Activated CD4-positive, alpha-beta T cell treated with anti-CD3 and anti-CD28 coated beads, Interleukin-2, Interleukin-4, amounts not matched to agents 100 ng/mL and 50 ng/mL, durations not matched to agents 16 hours and 8 hours (primary cell): ENCODE data around the gene ATP5MC2.
"Not testable (repeated sequence)": the region's sequence is repeated elsewhere in the genome, so short reads cannot be mapped to it uniquely, and the experiment has no call there.

Experiments
- DNase-seq: peaks from one replicate; pipeline ENCODE4 v3.0.0-alpha.2; 2020; ENCODE audit warnings: low spot score

ATP5MC2 gene

DNA sequence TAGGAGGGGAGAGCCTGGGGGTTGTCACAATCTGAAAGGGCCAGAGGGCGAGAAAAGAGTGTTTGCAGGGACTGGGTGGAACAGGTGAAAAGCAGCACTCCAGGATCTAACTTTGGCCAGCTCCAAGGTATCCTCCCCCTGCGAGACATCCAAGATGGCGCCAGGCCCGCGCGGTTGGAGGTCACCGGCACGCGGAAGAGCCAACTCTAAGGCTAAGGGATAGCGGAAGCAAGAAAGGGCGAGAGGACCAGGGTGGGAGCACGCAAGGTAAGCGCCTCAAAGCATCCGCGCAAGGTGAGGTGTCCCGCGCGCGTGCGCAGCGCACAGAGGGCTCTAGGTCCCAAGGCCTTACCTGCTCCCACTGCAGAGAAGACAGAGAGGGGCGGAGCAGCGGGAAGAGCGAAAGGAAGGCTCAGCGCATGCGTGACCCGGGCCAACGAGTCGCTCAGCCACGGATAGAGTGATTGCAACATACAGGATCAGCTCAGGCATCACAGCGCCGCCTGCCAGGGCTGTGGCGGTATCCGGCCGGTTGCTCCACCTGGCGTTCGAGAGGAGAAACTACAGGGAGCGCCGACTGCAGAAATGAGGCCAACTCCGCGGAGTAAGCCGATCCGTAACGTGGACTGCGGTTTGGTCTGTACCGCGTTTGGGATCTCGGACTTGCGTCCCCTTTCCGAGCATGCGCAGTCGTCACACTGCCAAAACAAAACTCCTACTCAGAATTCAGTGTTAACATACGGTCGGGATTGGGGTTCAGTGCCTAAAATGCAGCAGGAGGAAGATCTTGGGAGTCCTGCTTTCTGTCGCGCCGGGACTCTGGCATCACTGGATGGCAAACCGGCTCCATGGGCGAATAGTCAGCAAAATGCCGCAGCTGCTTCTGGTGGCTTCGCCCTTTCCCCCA lies at the start of gene ATP5MC2:
TSS of gene ATP5MC2 (minus strand) at position 383 of the 907 bp plus-strand sequence. CDS start 3,469 bp downstream, outside the sequence.
- peak; percentile 99 for DNase-seq

DNA sequence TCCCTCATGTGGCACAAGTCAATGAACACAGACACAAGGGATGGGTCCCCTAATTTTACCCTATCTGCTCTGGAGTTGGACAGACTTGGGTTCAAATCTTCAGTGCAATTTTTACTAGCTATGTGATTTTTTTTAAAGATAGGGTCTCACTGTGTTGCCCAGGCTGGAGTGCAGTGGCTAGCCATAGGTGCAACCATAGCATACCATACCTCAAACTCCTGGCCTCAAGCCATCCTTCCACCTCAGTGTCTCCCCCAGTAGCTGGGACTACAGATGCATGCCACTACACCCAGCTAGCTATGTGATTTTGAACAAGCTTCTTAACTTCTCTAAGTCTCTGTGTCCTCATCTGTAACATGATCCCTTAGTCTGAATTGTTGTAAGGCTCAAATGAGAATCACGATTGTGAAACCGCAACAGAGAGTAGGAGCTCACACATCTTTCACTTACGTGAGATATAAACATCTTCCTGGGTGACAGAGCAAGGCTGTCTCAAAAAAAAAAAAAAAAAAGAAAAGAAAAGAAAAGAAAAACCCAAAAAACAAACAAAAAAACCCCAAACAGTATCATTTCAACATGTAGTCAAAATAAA lies 46.7 kb upstream of the ATP5MC2 start:
- no peak for DNase-seq

DNA sequence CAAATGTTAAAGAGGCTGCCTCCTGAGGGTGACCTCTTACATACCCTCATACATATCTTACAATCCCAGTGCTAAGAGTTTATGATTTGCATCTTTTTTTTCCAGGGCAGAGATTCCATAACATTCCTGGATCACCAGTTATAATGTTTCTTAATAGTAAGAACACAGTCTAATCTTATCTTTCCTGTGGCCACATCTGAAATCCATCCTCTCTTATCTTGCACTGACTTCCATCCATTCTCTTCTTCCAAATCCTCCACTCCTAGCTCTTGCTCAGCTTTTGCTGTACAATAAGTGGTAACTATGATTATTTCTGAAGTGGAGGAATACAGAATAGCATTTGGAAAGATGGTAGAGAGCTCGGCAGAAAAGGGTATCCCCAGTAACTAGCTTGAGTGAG lies 45.1 kb upstream of the ATP5MC2 start:
- DNase-seq: no peak

DNA sequence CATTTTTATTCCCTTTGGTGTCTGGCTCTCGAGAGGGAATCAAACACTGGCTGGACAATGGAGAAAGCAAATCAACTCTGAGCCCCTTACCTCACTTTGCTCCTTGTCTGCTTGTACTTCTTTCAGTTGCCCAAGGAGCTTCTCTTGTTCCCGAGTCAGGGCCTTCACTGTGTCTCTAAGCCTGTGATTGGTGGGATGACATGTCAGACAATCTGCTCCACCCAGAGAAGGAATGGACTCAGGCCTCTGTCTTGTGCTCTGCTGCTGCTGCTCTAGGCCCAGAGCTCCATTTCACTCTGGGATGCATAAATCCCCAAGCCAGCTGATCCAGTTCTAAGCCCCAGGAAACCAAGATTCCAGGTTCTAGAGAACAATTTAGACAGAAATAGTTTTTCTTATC lies 43.8 kb upstream of the ATP5MC2 start:
- no peak for DNase-seq

DNA sequence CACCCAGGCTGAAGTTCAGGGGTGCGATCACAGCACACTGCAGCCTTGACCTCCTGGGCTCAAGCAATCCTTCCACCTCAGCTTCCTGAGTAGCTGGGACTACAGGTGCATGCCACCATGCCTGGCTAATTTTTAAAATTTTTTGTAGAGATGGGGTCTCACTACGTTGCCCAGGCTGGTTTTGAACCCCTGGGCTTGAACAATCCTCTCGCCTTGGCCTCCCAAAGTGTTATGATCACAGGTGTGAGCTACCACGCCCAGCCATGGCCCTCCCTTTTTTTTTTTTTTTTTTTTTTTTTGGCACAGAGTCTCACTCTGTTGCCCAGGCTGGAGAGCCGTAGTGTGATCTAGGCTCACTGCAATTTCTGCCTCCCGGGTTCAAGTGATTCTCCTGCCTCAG lies 42.7 kb upstream of the ATP5MC2 start:
- DNase-seq: not testable (repeated sequence)

DNA sequence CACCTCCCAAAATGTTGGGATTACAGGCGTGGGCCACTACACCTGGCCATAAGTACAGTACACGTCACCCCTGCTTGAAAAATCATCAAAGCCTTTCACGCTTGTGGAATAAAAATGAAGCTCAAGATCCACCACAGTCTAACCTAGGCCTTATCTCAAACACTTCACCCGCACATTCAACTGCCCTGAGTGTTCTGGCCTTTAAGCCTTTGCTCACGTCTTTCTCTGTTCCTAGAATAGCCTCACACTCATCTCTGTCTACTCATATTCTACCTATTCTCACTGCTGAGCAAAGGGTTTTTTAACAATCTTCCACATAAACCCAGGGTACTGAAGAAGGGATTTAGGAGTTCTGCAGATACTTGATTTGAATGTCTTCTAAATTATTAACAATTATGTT lies 41.4 kb upstream of the ATP5MC2 start:
- no peak for DNase-seq

DNA sequence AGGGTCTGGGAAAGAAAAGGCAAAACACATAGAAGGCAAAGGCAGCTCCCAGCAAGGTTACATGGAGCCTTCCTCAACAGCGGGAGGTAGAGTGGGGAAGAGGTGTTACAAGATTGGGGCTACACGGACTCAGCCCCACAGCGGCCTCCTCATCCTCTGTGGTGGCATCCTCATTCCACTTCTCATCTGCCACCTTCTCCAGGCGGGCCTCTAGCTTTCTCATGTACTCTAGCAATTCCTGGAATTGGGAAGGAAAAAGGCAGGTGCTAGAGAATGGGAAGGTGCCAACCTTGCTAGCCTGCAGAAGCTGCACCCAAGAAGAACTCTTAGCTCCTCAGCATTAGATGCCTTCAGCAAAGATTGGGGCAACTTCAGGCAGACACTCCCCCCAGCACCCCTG lies 38.1 kb upstream of the ATP5MC2 start:
- no peak for DNase-seq

DNA sequence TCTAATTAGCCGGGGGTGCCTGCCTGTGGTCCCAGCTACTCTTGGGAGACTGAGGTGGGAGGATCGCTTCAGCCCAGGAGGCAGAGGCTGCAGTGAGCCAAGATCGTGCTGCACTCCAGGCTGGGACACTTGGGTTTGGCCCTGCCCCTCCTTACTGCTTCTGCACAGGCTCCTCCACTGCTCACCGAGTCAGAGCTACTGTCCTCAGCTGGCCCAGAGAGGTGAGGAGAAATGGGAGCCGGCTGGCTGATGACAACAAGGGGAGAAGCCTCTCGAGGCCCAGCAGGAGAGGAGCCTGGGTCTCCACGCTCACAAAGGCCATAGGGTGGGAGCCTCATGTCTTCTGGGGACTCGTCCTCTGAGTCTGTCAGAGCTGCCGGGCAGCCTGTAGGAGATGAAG lies 37.6 kb upstream of the ATP5MC2 start:
- DNase-seq: no peak

DNA sequence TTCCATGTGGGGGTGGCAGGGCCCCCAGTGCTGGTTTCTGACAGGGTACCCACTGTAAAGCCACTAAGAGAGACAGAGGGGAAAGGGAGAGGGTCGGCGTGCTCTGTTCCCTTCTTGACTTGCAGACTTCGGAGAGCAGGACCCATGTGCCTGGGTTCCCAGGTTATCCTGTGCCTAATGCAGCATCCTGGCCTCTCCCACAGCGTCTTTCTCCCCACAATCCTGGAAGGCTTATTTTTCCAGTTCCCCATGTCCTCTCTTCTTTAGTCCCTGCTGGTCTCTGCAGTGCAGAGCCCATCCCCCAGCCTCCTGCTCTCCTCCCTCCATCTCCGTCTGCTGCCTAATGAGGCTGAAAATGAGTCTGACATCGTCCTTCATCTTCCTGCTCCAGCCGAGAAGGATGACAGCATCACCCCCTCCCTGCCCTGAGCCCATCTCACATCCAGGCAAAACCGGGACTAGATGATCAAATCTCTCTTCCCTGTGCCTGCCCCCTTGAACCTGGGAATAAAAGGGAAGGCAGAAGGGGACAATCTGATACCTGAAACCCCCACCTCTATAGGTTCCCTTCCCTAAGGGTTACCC lies 36.3 kb upstream of the ATP5MC2 start:
- DNase-seq: no peak

DNA sequence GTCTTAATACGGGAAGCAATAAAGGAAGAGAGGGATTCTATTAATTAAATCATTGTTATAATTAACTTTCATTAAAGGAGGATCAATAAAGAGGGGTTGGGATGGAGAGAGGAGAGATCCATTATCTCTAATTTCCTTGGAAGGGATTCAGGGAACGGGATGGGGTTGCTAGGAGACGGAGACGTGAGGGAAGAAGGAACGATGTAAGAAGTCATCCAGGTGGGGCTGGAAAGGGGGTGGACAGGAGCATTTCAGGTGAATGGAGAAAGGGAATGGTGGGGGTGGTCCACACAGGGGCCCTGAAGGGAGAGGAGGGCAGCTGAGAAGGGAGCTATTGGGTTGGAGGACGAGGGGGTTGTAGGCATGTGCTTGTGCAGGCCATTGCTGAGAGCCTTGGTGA lies 34.2 kb upstream of the ATP5MC2 start:
- no peak for DNase-seq

DNA sequence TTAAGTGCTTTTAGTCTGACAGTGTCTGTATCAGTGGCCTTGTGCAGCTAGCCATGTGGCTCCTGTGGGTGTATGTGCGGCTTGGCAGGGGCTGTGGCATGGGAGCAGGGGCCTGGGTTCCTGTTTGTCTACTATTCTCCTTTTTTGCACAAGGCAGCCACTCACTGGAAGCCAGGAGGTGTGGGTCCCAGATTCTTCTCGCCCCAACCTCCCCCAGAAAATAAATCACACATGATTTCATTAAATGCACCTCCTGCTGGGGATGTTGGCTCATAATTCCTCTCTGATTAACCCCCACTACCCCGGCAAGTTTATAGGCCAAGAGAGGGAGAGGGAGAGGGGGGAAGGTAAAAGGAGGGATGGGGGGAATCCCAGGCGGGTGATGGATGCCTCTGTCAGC lies 33.8 kb upstream of the ATP5MC2 start:
- DNase-seq: no peak

DNA sequence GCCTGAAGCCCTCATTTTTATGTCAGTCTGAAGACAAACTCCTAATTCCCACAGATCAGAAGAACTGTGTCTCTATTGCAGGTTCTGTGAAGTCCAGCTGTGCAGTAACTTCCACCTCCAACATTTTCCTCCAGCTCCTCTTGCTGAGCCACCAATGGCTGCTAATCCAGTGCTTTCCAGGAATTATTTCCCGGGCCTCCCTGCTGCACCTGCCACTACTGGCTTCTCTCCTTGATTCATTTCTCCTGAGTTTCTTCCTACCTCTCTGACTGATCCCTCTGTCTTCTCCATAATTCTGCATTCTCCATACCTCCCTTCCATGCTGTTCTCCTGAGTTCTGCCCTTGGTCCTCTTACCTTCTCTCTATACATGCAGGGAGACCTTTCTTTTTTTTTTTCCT lies 30.2 kb upstream of the ATP5MC2 start:
- no peak for DNase-seq

DNA sequence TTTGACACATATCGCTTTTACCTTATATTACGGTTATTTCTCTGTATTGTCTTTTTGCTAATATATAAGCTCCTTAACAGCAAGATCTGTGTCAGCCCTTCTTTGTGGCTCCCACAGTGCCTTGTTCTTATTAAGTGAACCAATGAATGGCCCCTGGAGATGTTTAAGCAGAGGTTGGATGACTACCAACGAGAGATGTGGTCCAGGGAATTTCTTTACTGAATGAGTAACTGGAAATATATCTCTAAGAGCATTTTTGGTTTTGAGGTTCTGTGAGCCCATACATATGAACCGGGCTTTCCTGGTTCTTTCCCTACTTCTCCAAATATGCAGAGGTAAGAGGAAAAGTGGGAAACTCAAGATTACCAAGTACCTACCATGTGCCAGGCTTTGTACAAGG lies 27.9 kb upstream of the ATP5MC2 start:
- no peak for DNase-seq

DNA sequence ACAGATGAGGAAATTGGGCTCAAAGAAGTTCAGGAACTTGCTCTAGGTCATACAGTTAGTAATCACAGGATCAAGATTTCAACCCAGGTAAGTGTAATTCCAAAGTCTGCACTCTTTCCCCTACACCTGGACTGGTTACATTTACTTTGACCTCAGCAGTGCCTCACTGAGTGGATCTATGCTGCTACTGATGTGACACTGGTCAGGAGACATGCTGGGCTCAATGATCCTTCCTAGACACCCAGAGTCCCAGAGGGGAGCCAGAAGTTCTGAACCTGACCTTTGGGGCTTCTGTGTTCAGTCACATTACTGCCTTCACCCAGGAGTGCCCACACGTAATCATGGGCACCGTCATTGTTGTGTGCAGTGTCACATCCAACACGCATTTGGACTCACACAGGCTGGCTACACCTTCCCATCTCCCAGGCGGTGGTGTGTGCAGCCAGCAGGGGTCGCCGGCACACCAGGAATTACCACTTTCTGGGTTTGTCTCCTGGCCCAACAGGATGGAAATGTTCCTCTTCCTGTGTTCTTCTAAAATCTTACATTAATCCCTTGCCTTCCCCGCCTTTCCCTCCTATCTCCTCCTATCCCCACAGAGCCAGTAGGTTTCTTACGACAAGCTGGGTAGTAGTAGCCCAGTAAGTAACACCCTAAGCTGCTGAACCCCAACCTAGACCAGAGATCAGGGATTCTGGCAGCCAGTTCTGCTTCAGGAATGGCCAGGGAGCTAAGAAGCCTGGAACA lies 25.8 kb upstream of the ATP5MC2 start:
- DNase-seq: peak; percentile 66

DNA sequence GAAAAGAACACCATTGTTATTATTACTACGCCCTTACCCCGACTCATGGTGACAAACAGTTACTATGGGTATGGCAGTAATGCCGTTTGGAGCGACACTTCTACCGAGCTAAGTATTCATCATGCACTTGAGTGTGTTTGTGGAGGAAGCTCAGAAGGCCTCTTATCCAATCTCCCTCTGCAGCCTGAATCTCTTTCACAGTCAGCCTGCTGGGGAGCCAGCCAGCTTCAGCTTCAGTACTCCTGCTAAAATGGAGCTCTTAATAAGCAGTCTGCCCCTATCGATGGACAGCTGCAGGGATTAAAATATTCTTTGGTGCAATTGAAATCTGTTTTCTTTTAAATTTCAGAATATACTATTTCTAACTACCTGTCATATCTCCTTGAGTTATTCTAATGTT lies 24.7 kb upstream of the ATP5MC2 start:
- DNase-seq: no peak

DNA sequence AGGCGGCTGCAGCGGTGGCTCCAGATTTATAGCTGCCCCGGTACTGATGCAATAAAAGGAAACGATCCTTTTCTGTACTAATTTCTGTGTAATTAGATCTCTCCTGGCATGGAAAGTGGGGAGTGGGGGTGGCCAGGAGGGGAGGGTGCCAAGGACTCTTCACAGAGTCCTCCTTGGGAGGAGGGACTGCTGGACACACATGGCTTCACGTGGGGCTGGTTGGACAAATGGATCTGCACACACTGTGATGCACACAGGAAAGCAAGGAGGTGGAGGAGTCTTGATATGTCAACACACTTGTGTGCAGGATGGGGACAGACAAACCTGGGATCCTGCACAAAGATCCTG lies 23.8 kb upstream of the ATP5MC2 start:
- no peak for DNase-seq

DNA sequence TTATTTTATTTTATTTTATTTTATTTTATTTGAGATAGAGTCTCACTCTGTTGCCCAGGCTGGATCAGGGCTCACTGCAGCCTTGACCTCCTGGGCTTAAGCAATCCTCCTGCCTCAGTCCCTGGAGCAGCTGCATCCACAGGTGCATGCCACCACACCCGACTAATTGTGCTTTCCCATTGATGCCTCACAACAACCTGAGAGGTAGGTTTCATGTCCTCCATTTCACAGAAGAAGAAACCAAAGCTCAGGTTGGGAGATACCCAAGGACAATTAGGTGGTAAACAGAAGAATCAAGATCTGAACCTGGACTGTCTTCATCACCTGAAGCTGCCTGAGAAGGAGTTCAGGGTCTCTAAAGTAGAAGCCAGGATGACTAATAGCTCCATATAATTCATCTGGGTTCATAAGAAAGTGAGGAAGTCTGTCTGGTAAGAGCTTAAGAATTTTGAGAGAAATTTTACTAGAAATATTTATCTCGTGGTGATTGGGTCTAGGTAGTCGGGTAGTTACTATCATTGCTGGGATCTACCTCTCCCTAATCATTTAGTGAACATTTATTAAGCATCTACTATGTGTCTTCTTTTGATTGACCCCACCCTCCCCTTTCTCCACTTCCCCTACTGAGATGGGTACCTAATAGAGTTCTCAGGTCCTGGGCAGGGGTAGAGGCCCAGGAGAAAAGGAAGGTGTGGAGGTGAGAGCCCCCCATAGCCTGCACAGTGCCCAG lies 23.2 kb upstream of the ATP5MC2 start:
- no peak for DNase-seq

DNA sequence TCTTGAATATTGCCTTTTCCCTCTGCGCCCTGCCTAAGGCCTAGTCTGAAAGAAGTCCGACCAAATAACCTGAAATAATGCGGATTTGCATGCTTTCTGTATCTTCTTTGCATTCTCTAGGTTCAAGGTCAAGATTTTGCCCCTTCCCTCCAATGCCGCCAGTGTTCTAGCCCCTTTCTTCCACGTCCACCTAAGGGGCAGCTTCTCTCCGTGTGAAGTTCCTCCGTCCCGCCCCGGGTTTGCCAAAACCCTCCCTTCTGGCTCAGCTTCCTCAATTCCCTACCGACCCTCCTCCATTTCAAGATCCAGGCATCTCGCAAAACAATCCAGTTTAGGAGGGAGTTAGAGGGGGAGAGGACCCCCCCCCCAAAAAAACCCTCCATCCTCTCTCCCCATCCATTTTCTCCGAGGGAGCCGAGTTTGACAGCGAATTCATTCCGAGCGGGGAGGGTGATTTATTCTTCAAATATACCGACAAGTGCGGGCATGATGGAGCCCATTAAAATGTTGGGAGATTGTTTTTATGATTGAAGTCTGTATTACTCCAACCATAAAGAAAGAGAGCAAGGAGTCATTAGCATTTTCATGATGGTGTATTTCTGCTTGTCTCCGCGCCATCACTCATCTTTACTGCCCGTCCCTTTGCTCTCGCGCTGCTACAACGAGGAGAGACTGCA lies 20.9 kb upstream of the ATP5MC2 start:
- DNase-seq: no peak

DNA sequence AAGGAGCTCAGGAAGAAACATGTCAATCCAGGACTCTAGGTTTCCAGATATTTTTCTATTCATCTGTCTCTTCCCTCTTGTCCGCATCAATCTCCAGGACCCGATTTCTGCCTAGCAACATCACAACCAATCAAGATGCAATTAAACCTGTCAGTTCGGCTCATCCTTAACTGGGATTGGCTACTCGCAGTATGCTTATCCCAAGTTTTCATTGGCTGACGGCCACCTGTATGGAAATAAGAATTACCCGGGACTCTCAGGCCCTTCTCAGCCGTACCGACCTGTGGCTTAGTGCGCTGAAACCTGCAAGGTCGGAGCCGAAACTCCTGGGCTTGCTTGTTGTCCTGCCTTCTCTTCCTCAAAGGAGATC lies 20.4 kb upstream of the ATP5MC2 start:
- peak; percentile 31 for DNase-seq

DNA sequence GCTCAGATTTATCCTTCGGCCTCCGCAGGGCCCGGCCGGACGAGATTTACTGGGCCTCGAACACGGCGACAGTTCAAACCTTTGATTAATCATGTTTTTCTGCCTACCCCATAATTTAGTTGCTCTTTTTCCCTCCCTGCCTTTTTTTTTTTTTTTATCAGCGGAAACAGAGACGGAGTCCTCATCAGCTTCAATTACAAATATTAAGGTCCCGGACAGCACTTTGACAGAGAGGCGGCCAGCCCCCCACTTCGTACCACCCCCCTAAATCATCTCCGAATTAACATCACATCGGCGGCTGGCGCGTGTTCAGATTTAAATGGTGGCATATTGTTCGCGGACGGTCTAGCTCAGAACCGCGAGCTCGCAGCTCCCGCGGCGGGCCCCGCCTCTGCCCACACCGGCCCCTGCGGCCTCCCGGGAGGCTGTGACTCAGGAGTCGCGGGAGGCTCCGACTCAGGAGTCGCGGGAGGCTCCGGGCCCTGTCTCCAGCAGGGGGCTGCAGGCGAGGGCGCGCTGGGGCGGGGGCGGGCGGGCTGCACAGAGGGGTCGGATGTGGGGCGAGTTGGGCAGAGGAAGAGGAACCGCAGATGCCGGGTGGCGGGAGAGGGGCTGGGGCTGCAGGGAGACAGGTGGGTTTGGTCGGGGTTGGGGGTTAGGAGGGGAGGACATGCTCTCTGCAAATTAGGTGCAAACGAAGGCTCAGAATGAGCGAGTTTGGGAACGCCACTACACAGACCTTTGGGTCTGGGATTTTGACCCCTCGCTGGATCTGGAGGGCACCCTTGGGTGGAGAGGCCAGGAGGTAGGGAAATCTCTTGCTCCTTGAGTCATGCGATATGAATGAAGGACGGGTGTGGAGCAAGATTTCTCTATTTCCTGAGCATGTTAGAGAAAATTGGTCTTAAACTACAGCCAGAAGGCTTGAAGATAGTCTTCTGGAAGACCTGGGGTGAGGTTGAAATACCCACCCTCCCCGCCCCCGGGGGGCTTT lies 19.6 kb upstream of the ATP5MC2 start:
- no peak for DNase-seq
